SK-N-MC (cell line): ENCODE data around the gene AQP1.

Experiments used
- EZH2 ChIP-seq: fragments of 200-600 bp; sonication (generic); IDR thresholded peaks from one replicate; pipeline ENCODE4 v1.6.1; 2017; ENCODE audit warnings: antibody characterized with exemption
- POLR2AphosphoS5 ChIP-seq: IDR thresholded peaks from 2 replicates; pipeline ENCODE4 v1.6.1; 2012; ENCODE audit warnings: mild to moderate bottlenecking, low read depth, low read length, borderline replicate concordance

GRCh38 chr7:30902466-30902865, 9.2 kb upstream of the AQP1 start:
- TF ChIP-seq EZH2, result no peak
- no peak for TF ChIP-seq POLR2AphosphoS5
